Heart left ventricle (tissue), 13 donors: Measurements from ENCODE around the gene RIPK4.

Experiments used
- POLR2A ChIP-seq, 2 donors: fragments of 450-650 bp; IDR thresholded peaks; one replicate each; pipeline ENCODE4 v1.6.1; 2017; ENCODE audit warnings: antibody characterized with exemption in 2 of 2, mild to moderate bottlenecking in 2 of 2, moderate library complexity in 2 of 2
- TF ChIP-seq, protein P1 (sequence below), 12 donors: fragments of 200-600 bp; sonication (generic) in 4 of 12; IDR thresholded peaks; one replicate each; pipeline versions ENCODE4 v1.5.0 to v1.8.0; 2018 to 2022; ENCODE audit warnings: antibody characterized with exemption in 12 of 12, mild to moderate bottlenecking in 5 of 12
- donor health status: ischemic (EF 13 %, LVEDD 7.1; RV severe dilation, severe dysfunction).
- donor health status: DM: no; HTN: yes; CAD: no.
- donor health status: DM: no; HTN: no; CAD: no.
- donor health status: ischemic (EF 25% LVEDD 6.9; RV normal size, moderate dysfunction).
- donor health status: ischemic (EF 25% LVEDD 5.7; RV mildly dilated, moderate dysfunction).
- donor health status: ischemic (EF 35%, LVEDD 5.7; RV mildly dilated, moderate dysfunction).
- donor health status: nonischemic (EF 11% LVEDD 7.7; RV severe dilation, severe dysfunction).
- donor health status: DM: yes; HTN: yes; CAD: no.
- donor health status: PGD.
- donor health status: ischemic (EF 29% LVEDD 5.4; RV normal size, mild dysfunction).
- donor health status: nonischemic (EF 23%, LVEDD 6.1; RV moderate dilation, normal function).

DNA sequence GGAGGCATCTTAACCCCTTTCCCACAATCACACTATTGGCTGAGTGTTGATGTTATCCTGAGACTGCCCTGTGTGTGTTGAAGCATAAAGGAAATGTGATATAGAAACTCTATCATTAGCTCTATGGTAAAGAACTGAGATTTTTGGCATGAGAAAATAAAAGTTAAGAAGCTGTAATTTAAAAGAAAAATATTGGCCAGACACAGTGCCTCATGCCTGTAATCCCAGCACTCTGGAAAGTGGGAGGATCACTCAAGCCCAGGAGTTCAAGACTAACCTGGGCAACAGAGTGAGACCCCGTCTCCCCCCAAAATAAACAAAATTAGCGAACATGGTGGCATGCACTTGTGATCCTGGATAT, 14.2 kb upstream of the RIPK4 start:
- TF ChIP-seq, protein P1, sequence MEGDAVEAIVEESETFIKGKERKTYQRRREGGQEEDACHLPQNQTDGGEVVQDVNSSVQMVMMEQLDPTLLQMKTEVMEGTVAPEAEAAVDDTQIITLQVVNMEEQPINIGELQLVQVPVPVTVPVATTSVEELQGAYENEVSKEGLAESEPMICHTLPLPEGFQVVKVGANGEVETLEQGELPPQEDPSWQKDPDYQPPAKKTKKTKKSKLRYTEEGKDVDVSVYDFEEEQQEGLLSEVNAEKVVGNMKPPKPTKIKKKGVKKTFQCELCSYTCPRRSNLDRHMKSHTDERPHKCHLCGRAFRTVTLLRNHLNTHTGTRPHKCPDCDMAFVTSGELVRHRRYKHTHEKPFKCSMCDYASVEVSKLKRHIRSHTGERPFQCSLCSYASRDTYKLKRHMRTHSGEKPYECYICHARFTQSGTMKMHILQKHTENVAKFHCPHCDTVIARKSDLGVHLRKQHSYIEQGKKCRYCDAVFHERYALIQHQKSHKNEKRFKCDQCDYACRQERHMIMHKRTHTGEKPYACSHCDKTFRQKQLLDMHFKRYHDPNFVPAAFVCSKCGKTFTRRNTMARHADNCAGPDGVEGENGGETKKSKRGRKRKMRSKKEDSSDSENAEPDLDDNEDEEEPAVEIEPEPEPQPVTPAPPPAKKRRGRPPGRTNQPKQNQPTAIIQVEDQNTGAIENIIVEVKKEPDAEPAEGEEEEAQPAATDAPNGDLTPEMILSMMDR (IDR thresholded peaks at IDR 0.05) = no peak
- no peak for TF ChIP-seq POLR2A (IDR thresholded peaks at IDR 0.05)
